MM.1S (cell line): Measurements from ENCODE around the gene MORN4.
A peak's percentile ranks its signal among the peaks of the same experiment; 100 is the strongest.

ENCODE experiments used
- DNase-seq: peaks from one replicate; pipeline ENCODE4 v3.0.0-alpha.2; 2015
- H2AFZ ChIP-seq: fragments of 300-600 bp; sonication (generic); 2 replicates; pipeline ENCODE4 v1.6.0; 2016; ENCODE audit warnings: antibody characterized with exemption, low read length
- H3F3A ChIP-seq: fragments of 300-600 bp; sonication (generic); 2 replicates; pipeline ENCODE4 v1.6.1; 2016; ENCODE audit warnings: mild to moderate bottlenecking, antibody characterized with exemption, low read length, moderate library complexity, mixed read lengths; ENCODE audit not compliant: insufficient read depth
- H3K27ac ChIP-seq: fragments of 300-600 bp; sonication (generic); 2 replicates; pipeline ENCODE4 v1.5.1; 2016; ENCODE audit warnings: mild to moderate bottlenecking, low read length
- H3K27me3 ChIP-seq: fragments of 300-600 bp; sonication (generic); replicated peaks from 2 replicates; pipeline ENCODE4 v1.6.0; 2016; ENCODE audit warnings: low read length; ENCODE audit not compliant: insufficient read depth
- H3K36me3 ChIP-seq: fragments of 300-600 bp; sonication (generic); replicated peaks from 2 replicates; pipeline ENCODE4 v1.6.1; 2016; ENCODE audit warnings: mild to moderate bottlenecking, low read length, mixed read lengths; ENCODE audit not compliant: insufficient read depth
- H3K4me1 ChIP-seq: fragments of 300-600 bp; sonication (generic); 2 replicates; pipeline ENCODE4 v1.6.1; 2016; ENCODE audit warnings: low read length, mixed read lengths
- H3K4me2 ChIP-seq: fragments of 300-600 bp; sonication (generic); 2 replicates; pipeline ENCODE4 v1.6.0; 2016; ENCODE audit warnings: low read depth, low read length
- H3K4me3 ChIP-seq: fragments of 300-600 bp; sonication (generic); 2 replicates; pipeline ENCODE4 v1.5.1; 2016; ENCODE audit warnings: low read length, mixed read lengths
- H3K79me2 ChIP-seq: fragments of 300-600 bp; sonication (generic); 2 replicates; pipeline ENCODE4 v1.6.1; 2016; ENCODE audit warnings: mixed run types, low read length, mixed read lengths
- H3K9ac ChIP-seq: fragments of 300-600 bp; sonication (generic); 2 replicates; pipeline ENCODE4 v1.6.1; 2016; ENCODE audit warnings: low read length, mixed read lengths
- H3K9me2 ChIP-seq: fragments of 300-600 bp; sonication (generic); replicated peaks from 2 replicates; pipeline ENCODE4 v1.6.1; 2016; ENCODE audit warnings: mild to moderate bottlenecking, low read length, mixed read lengths; ENCODE audit not compliant: insufficient read depth
- H3K9me3 ChIP-seq: fragments of 300-600 bp; sonication (generic); replicated peaks from 2 replicates; pipeline ENCODE4 v1.6.1; 2016; ENCODE audit warnings: mild to moderate bottlenecking, low read length, mixed read lengths; ENCODE audit not compliant: insufficient read depth
- H4K20me1 ChIP-seq: fragments of 300-600 bp; sonication (generic); 2 replicates; pipeline ENCODE4 v1.6.1; 2016; ENCODE audit warnings: mild to moderate bottlenecking, low read length, moderate library complexity, mixed read lengths; ENCODE audit not compliant: insufficient read depth
- EZH2 ChIP-seq: fragments of 300-600 bp; sonication (generic); optimal IDR thresholded peaks from 2 replicates; pipeline ENCODE3; 2017; ENCODE audit warnings: low read depth, mild to moderate bottlenecking, antibody characterized with exemption, low read length, mixed read lengths
- EZH2phosphoT487 ChIP-seq: fragments of 300-600 bp; sonication (generic); IDR thresholded peaks from 2 replicates; pipeline ENCODE4 v1.6.1; 2018; ENCODE audit warnings: antibody characterized with exemption, low read length
- TF ChIP-seq, protein P1 (sequence below): fragments of 300-600 bp; sonication (generic); IDR thresholded peaks from 2 replicates; pipeline ENCODE4 v1.5.1; 2016; ENCODE audit warnings: antibody characterized with exemption, low read length, mixed read lengths

Gene MORN4

DNA sequence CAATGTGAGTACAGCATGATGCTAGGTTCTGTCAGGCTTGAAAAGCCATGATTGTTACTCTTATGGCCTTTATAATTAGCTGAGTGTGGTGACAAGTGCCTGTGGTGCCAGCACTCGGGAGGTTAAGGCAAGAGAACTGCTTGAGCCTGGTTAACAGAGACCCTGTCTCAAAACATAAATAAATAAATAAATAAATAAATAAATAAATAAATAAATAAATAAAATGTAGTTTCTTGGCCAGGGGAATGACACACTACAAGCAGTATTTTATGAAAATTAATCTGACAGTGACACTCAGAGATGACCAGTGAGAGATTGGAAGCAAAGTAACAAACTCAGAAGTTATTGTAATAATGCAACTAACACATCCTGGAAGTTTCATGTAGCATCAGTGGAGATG is 2.3 kb upstream of the MORN4 start:
- Histone ChIP-seq H3K9me2 (no peaks in the 10 kb centered on the region), H3K27me3 (no peaks in the 10 kb centered on the region), H2AFZ (no peak overlapping the region), H3F3A (no peaks in the 10 kb centered on the region), H3K79me2 (no peaks in the 10 kb centered on the region), H3K4me2 (no peak overlapping the region), H3K4me1 (0 out of 2 replicates have a peak, but pooled peaks cover 4% of the 10 kb centered on the region), H3K4me3 (no peak overlapping the region), H3K9me3 (no peaks in the 10 kb centered on the region), H3K36me3 (no peaks in the 10 kb centered on the region), H4K20me1 (no peaks in the 10 kb centered on the region), H3K27ac (no peak overlapping the region), H3K9ac (no peak overlapping the region)
- TF ChIP-seq, protein P1, sequence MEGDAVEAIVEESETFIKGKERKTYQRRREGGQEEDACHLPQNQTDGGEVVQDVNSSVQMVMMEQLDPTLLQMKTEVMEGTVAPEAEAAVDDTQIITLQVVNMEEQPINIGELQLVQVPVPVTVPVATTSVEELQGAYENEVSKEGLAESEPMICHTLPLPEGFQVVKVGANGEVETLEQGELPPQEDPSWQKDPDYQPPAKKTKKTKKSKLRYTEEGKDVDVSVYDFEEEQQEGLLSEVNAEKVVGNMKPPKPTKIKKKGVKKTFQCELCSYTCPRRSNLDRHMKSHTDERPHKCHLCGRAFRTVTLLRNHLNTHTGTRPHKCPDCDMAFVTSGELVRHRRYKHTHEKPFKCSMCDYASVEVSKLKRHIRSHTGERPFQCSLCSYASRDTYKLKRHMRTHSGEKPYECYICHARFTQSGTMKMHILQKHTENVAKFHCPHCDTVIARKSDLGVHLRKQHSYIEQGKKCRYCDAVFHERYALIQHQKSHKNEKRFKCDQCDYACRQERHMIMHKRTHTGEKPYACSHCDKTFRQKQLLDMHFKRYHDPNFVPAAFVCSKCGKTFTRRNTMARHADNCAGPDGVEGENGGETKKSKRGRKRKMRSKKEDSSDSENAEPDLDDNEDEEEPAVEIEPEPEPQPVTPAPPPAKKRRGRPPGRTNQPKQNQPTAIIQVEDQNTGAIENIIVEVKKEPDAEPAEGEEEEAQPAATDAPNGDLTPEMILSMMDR = no peak
- TF ChIP-seq EZH2phosphoT487 = no peak
- no peak for TF ChIP-seq EZH2
- no peak for DNase-seq

DNA sequence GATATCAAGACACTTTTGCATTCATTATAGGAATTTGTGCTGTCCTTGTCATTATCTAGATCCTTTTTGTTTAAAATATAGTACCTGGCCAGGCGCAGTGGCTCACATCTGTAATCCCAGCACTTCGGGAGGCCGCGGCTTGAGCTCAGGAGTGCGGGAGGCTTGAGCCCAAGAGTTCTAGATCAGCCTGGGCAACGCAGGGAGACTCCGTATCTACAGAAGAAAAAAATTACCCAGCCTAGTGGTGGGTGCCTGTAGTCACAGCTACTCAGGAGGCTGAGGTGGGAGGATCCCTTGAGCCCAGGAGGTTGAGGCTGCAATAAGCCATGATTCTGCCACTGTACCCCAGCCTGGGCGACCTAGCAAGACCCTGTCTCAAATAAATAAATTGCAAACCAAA is 621 bp upstream of the MORN4 start:
- Histone ChIP-seq H4K20me1 (no peaks in the 10 kb centered on the region), H3K9me2 (no peaks in the 10 kb centered on the region), H3K9ac (peak overlapping the region; percentile 45; the same call in 1 of the 2 replicates), H2AFZ (peak overlapping the region; percentile 94), H3K36me3 (no peaks in the 10 kb centered on the region), H3K4me2 (peak overlapping the region; percentile 66), H3K79me2 (no peaks in the 10 kb centered on the region), H3K27ac (no peak overlapping the region), H3K9me3 (no peaks in the 10 kb centered on the region), H3K27me3 (no peaks in the 10 kb centered on the region), H3K4me3 (peak overlapping the region; percentile 79), H3K4me1 (no peaks in the 10 kb centered on the region), H3F3A (no peaks in the 10 kb centered on the region)
- peak; percentile 31 for DNase-seq
- TF ChIP-seq, protein P1 = peak; percentile 32
- TF ChIP-seq EZH2phosphoT487 = no peak

DNA sequence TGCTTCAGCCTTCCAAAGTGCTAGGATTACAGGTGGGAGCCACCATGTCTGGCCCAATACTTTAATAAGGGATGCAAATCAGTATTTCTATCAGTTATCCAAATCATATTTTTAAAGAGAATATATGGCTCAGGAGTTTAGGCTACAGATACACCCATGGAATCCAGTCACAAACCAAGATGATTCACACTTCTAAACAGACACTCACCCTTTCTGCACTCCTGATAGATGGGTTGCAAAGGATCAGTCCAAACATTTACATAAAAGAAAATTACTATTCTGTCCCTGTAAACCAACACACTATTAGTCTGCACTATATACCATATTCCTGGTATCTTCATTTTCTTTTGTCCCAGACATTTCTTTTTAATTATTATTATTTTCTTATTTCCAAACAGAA is 2.2 kb downstream of the MORN4 start:
- Histone ChIP-seq H3K9me3 (no peaks in the 10 kb centered on the region), H3F3A (no peaks in the 10 kb centered on the region), H4K20me1 (no peaks in the 10 kb centered on the region), H3K4me2 (no peak overlapping the region), H3K27ac (no peak overlapping the region), H3K27me3 (no peaks in the 10 kb centered on the region), H3K79me2 (no peaks in the 10 kb centered on the region), H3K4me1 (no peaks in the 10 kb centered on the region), H3K4me3 (no peak overlapping the region), H3K36me3 (no peaks in the 10 kb centered on the region), H3K9ac (no peak overlapping the region), H2AFZ (no peak overlapping the region), H3K9me2 (no peaks in the 10 kb centered on the region)
- TF ChIP-seq EZH2 = no peak
- TF ChIP-seq EZH2phosphoT487 = no peak
- TF ChIP-seq, protein P1 = no peak
- DNase-seq = no peak
